HG03558 (cell line): ENCODE measurements around the gene UBE2O.

Source experiments
- ATAC-seq: cut with Tn5 transposase; IDR thresholded peaks from one replicate; pipeline ENCODE4 v1.9.1; 2021; ENCODE audit warnings: moderate number of reproducible peaks; ENCODE audit not compliant: unreplicated experiment; ENCODE audit errors: extremely low read depth

The UBE2O gene

GRCh38 chr17:76399175-76400172 lies 53.5 kb downstream of the UBE2O start:
- no peak for ATAC-seq

- no peak for ATAC-seq
Observed at GRCh38 chr17:76398523-76399174, 54.3 kb downstream of the UBE2O start.

- no peak for ATAC-seq
Observed at GRCh38 chr17:76397687-76398522, 55.0 kb downstream of the UBE2O start.

DNA sequence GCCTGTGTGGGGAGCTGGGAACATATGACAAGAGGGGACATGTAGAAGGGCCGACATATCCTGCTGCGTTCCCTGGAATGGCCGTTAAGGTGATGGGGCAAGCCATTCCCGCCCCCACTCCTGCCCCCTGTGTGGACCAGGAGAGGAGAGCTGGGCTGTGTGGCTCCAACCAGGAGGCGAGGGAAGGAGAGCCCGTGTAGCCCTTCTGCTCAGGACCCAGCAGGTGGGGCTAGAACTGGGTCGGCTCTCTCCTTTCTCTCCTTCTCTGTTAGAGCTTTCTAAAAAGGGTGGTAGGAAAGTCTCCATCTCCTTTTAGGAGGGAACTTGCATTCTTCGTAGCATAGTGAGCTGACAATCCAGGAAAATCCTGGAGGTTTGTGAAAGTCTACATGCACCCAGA lies 55.8 kb downstream of the UBE2O start:
- ATAC-seq: no peak

DNA sequence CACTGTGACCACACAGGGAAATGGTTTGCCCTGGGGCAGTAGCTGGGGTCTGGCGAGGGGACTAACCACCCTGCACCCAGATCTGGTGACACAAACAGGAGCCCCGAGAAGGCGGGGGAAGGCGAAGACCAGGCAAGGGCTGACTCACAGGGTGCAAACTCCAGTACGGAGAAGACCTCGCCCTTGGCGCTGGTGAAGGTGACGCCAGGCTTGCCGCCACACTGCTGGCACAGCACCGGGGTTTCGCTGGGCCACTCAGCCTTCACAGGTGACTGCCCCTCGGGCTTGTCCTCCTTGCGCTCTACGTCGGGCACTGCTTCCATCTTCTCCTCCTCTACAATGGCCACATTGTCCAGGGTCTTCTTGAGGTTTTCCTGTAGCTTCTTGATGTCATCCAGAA lies 57.0 kb downstream of the UBE2O start:
- ATAC-seq: no peak

DNA sequence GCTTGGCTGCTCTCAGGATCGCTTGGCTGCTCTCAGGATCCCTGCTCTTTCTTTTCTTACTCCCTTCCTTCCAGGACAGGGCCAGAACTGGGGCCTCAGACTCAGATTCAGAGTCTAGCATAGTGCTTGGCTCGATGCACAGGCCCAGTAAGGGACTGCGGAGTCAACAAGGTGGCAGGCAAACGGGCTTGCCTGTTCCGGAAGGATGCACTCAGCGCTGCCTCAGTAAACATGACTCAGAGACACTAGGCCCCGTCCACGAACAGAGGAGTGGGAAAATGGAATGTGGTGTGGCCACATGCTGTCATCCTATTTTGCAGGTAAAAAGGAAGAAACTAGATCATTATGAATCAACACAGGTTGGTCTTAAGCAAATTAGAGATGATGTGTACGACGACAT lies 58.8 kb downstream of the UBE2O start:
- no peak for ATAC-seq

DNA sequence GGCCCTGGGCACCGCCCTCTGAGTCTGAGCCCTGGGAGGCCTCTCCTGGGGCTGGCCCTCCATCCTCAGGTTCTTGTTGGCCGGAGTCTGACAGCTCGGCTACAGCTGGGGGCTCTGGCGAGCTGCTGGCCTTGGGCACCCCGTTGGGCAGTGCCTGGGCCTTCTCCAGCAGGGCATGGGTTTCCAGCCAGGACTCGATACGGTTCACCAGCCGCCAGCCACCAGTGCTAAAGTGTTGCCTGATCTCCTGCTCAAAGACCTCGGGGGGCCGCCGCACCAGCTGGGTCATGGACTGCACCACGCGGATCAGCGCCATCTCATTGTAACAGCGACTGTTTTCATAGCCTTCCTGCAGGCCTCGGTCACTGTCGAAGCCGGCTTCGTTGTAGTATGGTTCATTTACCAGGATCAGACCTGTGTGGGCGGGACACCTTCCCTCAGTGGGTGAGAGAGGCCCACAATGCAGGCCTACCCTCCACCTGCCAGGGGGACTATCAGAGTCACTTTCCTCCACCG lies 61.7 kb downstream of the UBE2O start:
- no peak for ATAC-seq

- no peak for ATAC-seq
Observed at GRCh38 chr17:76390003-76390421, 62.9 kb downstream of the UBE2O start.

DNA sequence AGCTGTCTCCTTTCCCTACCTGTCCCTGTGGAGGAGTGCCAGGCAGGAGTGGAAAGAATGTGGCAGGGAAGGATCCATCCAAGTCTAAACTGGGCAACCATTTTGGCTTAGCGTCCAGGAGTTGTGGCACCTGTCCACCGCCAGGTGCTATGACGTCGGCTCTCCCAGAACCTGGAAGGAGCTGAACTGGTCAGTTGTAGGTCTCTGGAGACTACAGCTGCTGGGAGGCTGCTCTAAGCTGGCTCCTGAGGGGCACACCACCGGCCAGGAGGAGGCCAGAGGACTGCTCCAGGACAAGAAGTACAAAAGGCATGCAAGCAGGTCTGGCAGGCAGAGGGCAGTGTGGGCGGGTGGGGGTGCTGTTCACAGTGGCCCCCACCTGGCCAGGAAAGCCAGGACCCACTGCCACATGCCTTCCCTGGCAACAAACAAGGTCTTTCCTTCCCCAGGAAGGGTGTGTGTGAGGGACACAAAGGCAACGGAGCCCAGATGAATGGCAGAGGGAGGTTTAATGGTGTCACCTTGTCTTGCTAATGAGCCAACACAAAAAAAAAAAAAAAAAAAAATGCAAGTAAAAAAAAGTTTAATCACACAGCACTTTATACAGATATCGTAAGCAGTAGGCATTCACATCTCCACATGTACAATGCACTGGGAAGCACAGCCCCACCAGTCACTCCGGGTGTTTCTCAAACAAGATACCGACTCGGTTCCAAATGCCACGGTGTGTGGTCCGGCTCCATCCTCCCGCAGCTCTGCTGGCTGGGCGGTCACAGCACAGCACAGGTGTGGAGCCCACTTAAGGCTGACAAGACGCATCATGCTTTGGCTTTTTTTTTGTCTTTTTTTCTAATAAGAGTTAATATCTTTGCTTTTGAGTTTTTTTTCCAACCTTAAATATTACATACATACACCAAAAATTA lies 63.7 kb downstream of the UBE2O start:
- no peak for ATAC-seq

GRCh38 chr17:76386966-76387765 lies 65.8 kb downstream of the UBE2O start:
- ATAC-seq: no peak

GRCh38 chr17:76385892-76386786 lies 66.8 kb downstream of the UBE2O start:
- ATAC-seq: no peak

GRCh38 chr17:76384987-76385891 lies 67.7 kb downstream of the UBE2O start:
- no peak for ATAC-seq

DNA sequence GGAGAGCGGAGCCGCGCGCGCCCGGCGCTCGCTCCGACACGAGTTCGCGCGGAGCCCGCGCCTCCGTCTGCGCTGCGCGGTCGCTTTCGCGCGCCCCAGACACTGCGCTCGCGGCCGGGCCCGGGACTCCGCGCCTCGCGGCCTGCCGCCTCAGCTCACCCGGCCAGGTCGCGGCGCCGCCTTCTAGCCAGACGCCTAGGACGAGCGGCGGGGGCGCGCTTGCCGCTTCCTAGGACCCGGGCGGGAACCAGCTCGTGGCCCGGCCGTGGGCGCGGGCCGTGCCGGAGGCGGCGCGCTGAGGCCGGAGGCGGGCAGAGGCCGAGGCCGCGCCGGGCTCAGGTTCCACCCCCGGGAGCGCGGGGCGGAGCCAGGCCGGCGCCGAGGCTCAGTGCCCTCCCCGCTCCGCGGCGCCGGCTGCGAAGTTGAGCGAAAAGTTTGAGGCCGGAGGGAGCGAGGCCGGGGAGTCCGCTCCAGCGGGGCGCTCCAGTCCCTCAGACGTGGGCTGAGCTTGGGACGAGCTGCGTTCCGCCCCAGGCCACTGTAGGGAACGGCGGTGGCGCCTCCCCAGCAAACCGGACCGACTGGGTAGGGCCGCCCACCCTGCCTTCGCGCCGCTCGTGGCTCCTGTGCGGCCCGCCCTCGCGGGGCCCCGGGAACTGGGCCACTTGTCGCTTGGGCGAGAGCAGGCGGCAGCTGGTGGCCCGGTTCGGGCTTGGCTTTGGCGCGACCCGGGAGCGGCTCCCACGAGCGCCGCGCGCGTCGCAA lies 68.5 kb downstream of the UBE2O start, which contains the start of gene SPHK1:
SPHK1 (plus strand) TSS at position 388 of the 765 bp plus-strand sequence. CDS start 1,036 bp downstream, outside the sequence.
- ATAC-seq: no peak

GRCh38 chr17:76383546-76384221 lies 69.3 kb downstream of the UBE2O start:
- ATAC-seq: no peak
